CD4-positive, alpha-beta T cell treated with Interleukin-15 for 1 hour (primary cell): ENCODE data around the gene IRF2BP2.

Source experiments
- DNase-seq: peaks from one replicate; pipeline ENCODE4 v3.0.0-alpha.2; 2020

IRF2BP2 gene

DNA sequence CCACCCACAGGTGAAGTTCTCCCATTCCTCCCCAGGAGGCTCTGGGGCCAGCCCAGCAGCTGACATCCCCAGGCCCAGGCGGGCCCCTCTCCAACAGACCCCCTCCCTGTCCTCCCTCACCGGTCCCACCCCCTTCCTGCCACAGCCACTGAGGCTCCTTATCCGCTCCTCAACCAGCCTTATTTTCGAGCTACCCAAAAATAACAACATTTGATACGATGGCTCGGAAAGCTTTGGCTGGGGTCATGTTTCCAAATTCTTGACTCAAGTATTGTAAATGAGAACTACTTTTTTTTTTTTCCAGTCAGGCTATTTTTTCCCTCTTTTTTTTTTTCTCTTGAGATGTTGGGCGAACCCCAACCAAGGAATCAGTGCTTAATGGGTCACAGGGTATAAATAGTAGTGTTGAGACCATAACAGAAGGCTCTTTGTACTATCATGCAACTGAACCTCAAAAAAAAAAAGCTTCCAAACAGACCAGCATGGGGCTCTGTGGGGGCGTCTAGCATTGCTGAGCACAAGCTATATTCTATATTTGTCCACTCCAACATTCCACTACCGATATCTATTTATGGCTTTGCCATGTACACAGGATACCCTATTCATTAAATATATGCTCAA lies 27.2 kb downstream of the IRF2BP2 start:
- DNase-seq = no peak

DNA sequence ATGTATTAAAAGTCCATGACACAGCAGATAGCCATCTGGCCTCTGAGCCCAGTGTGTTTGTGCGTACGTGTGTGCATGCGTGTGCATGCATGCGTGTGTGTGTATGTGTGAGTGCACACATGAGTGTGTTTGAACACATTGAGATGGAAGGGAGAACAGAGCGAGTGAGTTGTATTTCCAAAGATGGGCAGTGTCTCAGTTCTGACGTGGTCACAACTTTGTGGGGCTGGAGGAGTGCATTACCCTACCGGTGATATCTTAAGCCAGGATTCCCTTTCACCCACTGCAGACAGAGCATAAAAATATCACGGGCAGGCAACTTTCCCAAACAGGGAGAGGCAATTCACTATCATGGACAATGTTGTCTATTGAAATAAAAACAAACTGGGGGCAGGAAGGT lies 27.8 kb downstream of the IRF2BP2 start:
- DNase-seq = no peak

DNA sequence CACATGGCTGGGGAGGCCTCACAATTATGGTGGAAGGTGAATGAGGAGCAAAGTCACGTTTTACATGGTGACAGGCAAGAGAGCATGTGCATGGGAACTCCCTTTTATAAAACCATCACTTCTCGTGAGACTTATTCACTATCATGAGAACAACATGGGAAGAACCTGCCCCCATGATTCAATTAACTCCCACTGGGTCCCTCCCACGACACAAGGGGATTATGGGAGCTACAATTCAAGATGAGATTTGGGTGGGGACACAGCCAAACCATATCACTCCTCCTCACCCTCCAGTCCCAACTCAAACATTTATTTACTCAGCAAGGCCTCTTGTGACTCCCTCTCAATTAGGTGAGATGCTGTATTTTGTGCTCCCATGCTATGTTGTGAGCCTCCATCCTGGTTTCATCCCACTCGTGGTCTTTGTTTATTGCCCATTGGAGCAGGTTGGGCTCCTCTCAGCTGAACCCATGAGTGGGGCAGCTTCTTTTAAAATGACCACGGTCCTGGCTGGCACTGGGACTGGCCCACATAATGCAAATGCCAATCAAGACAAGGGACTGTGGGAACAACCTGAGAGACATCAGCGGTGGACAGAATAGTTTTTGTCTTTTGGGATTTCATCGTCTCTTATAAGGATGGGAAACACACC lies 28.8 kb downstream of the IRF2BP2 start:
- no peak for DNase-seq

DNA sequence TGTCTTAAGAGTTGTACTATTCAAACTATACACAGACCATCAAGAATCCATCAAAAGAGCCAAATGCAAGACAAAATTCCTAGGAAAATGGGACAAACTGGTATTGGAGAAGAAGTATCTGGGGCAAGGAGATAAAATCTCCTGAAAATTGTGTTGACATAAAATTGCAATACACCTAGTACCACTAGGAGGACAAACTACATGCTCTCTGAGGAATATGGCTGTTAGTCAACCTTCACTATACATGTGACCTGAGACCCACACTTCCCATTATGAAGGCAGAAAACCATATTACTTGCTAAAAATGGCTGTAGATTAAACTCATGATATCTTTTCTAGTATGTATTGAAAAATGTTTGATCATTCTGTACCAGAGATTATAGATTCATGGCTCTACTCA lies 30.0 kb downstream of the IRF2BP2 start:
- no peak for DNase-seq

DNA sequence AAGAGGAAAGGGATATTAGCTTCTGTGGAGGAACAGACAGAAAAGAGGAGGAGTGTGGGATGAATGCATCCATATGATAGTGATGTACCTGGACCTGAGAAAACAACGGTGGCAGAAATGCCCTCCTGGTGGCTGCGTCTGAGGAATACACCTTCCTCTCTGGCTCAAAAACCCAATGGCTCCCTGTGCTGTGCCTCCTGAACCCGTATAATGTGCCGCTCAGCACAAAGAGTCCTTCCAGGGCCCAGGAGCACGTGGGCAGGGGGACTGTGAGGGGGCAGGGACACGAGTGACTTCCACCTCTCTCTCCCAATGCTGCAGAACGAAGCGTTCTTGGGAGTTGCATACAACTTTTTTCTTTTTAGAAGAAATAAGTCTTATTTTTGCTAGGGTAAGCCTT lies 31.2 kb downstream of the IRF2BP2 start:
- no peak for DNase-seq

DNA sequence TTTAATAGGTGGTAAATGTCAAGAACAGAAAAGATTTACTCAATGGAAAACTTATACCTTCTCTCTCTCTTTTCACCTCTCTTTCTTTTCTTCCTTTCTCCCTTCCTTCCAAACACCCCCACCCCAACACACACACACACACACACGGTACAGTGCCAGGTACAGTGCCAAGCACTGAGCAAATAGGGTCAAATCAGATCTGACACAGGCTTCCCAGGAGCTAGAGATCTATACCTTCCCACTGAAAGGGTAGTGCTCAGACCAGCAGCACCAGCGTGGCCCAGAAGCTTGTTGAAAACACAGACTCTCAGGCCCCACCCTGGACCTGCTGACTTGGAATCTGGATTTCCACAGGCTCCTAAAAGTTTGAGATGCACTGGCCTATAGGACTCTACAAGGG lies 31.9 kb downstream of the IRF2BP2 start:
- no peak for DNase-seq

DNA sequence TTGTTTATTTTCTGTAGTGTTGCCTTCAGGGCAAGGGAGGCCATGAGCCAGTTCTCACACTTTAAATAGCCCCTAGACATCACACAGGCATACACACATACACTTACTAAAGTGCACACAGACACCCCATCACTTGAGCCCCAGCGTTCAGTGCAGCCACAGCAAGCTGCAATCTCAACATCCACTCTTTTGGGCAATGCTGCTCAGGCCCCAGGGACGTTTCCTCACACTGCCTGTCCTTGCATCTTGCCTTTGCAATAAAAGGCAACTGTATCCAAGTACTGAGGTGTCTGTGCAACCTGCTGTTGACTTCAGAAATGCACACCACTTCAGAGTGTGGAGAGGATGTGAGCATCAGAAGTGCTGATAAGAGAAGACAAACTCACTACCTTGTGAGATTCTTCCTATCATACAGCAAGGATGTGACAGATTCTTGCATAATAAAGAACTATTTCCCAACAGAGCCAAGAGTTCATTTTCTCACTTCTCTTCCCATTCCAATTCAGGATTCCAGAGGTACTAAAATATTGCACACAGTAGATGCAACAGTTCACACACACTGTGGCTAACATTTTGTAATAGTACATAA lies 36.2 kb downstream of the IRF2BP2 start:
- DNase-seq = no peak

DNA sequence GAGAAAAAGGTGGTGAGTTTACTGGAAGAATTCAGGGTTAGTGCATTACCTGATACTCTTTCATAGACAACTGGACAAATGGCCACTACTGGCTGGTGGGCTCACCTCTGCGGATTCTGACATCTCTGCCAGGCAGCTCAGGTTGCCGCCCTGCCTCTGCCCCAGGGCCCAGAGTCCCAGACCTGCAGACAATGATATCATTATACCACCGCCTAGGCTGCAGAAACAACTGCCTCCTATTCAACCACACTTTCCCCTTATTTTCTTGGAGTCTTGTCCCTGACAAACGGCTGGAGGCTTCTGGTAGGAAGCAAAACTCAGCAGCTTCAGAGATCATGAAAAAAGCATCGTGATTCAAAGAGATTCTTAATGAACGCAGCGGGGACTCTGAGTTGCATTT lies 37.0 kb downstream of the IRF2BP2 start:
- DNase-seq = no peak

DNA sequence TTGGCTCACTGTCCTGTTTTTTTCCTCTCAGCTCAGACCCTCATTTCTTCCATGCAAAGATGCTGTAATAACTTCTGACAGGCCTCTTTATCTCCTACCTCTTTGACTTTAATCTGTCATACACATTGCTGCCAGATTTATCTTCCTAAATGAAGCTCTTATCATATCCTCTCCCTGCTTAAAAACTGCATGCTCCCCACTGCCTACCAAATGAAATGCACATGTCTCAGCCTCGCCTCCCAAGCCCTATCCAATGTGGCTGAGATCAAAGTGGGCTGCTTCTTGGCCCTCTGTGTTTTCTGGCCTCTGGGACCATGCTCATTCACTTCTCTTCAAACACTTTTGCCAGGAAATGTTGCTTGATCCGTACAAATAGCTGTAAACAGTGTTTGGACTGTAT lies 38.3 kb downstream of the IRF2BP2 start:
- DNase-seq = no peak

DNA sequence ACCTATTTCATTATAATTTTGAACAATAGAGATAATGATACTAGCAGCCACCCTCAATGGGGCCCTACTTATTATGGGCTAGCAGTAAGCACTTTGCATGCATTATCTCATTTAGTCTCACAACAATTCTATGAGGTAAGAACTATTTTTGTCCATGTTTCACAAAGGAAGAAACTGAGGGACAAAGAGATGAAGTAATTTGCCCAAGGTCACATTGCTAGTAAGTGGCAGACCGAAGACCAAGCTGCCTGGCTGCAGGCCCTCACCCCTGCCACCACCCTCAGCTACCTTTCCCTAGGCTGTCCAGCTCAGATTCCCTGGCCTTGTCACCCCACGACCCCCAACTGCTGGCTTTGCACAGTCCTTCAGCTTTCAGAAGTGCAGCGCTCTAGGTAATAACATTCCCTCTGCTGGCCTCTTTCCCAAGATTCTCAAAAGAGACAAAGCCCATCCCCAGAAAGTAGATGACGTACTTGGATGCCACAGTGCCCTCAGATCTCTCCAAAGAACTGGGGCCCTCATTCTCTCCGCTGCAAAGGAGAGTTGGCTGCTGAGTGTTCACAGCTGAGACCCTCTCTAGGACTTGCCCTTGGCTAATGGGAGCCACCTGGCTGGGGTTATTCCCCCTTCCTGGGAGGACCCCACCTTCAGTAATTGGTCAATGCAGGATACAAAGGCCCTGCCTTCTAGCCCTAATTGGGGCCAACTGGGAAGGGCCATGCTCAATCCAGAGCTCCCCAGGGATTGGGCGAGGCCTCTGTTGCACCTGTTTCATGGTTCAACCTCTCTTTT lies 39.5 kb downstream of the IRF2BP2 start:
- DNase-seq = no peak

DNA sequence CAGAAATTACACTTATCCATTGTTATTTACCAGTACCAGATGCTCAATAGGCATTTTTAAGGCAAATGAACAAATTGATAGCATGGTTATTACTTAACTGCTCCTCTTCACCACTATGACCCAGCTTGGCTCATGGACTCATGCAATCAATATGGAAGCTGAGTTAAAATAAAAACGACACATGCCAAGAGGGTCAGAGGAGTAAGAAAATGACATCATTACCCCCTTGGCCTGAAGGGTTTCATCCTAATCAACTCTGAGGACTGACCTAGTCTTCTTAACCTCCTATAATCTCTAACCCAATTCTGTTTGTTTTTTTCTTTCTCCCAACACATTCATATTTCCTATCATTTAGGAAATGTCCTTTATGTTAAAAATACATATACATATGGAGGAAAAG lies 41.6 kb downstream of the IRF2BP2 start:
- no peak for DNase-seq

DNA sequence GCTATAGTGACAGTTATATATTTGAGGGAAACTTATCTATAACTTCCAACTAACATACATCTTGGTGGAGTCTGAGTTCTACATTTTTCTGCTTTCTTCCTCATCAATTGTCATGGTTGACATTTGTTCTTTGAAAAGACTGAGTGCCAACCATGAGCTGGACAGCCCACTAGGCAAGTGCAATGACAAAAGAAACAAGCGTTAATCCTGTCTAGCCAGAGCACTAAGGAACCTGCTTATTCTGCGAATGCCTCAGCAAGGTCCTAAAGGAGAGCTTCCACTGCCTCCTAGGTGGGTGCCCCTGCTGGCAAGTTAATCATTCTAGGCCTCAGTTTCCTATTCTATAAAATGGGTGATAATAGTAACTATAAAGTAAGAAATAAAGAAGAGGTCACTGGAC lies 44.8 kb downstream of the IRF2BP2 start:
- no peak for DNase-seq

DNA sequence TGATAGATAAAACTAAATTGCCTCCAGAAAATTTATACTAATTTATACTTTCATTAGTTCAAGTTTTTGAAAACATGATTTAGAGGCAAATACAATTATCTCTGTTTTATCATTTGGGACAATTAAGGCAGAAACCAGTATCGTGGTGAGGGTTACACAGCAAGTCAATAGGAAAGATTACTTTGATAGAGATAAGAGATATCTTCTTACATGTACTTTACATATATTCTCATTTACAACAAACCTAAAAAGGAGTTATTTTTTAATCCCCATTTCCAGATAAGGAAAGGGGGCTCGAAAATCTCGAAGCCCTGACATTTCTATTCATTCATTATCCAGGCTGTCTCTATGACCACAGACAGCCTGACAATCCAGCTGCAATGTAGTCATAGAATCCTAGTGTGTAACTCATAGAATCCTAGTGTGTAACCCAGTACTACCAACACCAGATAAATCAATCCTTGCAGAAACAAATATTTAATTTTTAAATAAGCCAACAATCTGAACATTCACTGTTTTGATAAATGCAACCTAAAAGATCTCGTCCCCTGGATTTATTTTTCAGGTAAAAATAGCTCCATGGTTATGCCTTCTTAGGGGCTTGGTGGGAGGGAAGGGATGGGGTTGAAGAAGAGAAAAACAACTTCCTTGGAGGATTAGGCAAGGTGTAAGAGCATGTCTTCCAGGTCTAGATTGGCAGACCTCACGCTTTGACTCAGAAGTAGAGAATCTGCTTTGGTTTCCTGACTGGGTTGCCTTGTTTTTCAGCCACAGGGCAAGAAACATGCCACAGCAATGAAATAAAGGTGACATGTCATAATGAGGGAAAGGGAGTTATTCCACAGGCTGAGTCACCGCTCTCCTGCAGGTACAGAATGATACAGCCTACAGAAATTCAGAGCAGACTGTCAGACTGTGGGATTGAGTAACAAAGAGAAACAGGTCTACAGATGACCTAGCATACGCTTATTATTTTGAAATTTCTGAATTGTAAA lies 45.6 kb downstream of the IRF2BP2 start:
- no peak for DNase-seq

DNA sequence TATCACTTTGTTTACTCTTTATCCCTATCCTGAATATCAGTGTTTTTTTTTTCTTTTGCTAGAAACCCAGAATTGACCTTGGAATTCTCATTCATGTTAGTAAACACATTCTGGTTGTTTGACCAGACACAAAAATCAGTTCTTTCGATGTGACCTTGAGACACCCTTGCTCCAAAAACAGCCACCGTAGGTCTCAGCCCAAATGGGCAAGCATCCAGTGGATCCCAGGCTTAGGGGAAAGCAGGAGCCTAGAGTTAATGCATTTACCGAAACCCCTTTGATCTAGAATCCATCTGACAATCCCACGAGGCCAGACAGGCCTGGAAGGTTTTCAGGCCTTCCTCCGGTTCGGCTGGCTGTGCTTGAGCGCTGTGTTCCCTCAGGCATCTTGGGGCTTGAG lies 47.6 kb downstream of the IRF2BP2 start:
- DNase-seq = no peak

DNA sequence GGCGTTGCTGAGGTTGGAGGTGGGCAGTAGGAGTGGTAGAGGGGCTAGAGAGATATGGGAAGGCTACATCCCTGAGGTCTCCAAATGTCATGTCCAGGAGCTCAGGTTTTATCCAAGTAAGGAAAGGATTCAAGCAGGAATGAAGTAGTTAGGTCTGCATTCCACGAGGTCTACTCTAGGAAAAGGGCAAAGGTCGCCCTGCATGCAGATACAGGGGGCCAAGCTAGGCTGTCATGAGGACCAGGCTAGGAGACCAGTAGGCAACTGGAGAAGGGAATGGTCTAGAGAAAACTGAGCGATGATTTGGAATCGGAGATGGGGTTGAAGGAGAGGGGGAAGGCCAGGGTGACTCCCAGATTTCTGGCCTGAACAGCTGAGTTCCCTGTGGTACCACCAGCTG lies 48.7 kb downstream of the IRF2BP2 start:
- no peak for DNase-seq

DNA sequence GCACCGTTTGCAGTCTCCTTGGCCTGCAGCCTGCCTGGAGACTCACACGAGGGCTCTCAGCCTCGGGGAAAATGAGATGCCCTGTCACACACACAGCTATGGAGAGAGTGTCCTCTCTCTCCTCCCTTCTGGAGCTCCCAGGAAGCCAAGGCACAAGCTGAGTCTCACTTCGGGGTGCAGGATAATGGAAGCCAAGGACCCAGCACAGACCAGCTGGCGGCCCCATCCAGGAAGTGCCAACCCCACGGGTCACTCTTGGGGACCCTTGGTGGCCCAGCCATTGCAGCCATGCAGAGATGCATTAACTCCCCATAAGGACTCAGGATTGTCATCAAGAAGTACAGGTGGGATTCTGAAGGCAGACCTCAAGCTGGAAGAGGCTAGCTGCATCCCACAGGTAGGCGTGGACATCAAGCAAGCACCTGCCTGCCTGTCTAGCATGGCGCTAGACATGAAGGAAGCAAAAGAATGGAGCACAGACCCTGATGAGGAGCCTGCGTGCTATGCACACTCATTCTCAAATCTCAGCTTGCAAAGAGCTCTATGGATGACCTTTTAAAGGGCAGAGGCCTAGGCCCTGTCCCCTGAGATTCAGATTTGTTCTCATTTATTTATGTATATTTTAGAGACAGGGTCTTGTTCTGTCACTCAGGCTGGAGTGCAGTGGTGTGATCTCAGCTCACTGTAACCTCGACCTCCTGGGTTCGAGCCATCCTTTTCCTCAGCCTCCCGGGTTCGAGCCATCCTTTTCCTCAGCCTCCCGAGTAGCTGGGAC lies 49.9 kb downstream of the IRF2BP2 start:
- DNase-seq = no peak

DNA sequence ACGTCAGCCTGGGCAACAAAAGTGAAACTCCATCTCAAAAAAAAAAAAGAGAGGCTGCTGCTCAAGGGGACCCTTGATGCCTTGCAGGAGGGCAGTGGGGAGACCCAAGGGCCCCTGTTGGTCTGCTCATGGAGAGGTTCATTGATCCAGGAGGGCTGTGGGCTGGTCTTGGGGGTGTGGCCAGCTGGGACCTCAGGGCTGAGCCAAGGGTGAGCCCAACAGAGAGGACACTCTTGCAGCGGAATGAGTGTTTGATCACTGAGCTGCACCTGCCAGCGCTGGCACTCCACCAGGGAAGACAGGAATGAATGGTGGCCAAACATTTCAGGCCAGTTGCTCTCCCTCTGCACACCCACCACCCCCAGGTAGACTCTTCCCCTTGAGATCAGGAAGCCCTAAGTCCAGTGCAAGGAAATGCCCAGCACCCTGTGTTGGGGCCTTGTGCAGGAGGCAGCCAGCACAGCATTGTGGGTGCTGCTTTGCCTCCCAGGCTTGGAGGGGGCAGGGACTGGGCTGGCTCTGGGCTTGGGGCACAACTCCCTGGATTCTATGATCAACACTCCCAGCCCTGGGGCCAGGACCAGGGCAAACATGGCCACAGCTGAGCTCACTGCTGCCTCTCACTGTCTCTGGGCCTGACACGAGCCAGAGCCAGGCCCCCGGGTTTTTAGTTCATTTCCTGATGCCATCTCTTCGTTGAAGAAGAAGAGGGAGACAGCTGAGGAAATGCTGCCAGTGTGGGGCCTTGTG lies 50.7 kb downstream of the IRF2BP2 start:
- DNase-seq = no peak

DNA sequence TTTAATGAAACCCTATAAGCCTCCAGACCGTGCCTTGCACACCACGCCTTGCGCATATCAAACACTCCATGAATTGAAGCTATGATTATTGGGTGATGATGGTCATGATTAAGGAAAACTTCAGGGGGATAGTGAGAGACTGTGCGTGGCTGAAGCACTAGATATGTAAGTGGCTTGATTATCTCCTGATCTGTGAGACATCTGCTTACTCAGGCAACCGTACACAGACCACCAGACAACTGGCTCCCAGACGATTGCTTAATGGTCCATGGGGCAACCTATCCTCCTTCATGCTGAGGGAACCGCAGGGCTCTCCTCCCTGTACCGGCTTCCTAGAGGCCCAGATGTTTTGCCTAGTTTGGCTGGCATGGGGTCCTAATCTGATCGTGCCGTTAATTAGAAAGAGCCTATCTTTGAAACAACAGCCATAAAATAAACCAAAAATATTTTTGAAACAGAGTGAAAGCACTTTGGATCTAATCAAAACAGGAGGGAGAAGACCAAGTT lies 51.6 kb downstream of the IRF2BP2 start:
- no peak for DNase-seq

DNA sequence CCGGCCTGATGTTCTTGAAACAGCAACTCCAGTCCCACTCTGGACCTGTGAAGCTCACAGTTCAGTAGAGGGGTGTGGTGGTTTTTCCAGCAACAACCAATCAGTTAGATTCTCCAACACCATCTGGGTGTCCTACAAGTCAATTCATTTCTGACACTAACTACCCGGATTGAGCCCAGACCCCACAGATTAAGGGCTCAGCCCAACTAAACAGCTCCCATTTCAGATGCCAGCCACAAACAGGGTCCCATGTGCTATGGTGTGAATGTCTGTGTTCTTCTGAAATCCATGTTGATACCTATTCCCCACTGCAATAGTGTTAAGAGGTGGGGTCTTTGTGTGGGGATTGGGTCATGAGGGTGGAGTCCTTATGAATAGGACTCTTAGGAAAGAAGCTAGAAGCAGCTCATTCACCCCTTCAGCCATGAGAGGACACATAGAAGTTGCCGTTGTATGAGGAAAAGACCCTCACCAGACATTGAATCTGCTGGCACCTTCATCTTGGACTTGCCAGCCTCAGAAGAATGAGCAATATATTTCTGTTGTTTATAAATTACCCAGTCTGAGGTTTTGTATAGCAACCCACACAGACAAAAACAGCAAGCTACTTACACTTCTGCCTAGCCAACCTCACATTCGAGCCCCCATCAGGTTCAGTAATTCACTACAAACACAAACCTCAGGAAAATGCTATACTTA lies 53.6 kb downstream of the IRF2BP2 start:
- DNase-seq = no peak

DNA sequence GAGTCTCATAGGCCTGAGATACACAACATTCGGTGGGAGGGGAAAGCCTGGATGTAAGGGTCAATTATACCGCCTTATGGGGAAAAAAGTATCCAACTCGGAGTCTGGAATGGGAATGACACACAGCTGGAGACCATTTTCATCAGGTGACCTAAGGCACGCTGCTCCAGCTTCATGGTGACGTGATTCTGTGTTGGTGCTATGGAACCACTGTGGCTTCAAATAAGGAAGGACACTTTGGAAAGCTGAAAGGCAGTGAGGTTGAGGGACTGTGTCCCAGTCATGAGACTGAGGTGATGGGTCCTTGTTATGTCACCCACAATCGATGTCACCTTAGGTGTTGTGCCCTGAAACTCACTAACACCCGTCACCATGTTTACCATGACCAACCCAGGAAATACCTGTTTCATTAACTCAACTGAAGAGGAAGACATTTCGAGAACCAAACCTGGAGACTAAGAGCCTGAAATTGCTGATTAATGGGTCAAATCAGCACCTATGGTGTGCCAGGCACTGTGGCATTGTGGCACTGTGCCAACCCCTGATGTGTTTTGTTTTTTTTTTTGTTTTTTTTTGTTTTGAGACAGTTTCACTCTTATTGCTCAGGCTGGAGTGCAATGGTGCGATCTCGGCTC lies 54.5 kb downstream of the IRF2BP2 start:
- no peak for DNase-seq
